HEK293T (cell line): ENCODE results near the gene PDE7B.

ENCODE experiments used
- ARNT ChIP-seq: fragments of 450-650 bp; IDR thresholded peaks from 2 replicates; pipeline ENCODE4 v1.6.1; 2017; ENCODE audit warnings: mild to moderate bottlenecking
- BHLHE40 ChIP-seq: fragments of 450-650 bp; IDR thresholded peaks from 2 replicates; pipeline ENCODE4 v1.6.1; 2016; ENCODE audit warnings: mild to moderate bottlenecking, moderate library complexity, borderline replicate concordance
- FOXK2 ChIP-seq: fragments of 450-650 bp; IDR thresholded peaks from 2 replicates; pipeline ENCODE4 v1.6.1; 2016; ENCODE audit warnings: mild to moderate bottlenecking
- FOXM1 ChIP-seq: fragments of 450-650 bp; IDR thresholded peaks from 2 replicates; pipeline ENCODE4 v1.6.1; 2017; ENCODE audit warnings: mild to moderate bottlenecking, borderline replicate concordance
- HDGF ChIP-seq: fragments of 450-650 bp; IDR thresholded peaks from 2 replicates; pipeline ENCODE4 v1.6.1; 2017; ENCODE audit warnings: antibody characterized with exemption, borderline replicate concordance
- NFRKB ChIP-seq: fragments of 450-650 bp; IDR thresholded peaks from 2 replicates; pipeline ENCODE4 v1.6.1; 2016; ENCODE audit warnings: mild to moderate bottlenecking, moderate library complexity
- SUZ12 ChIP-seq: fragments of 450-650 bp; IDR thresholded peaks from 2 replicates; pipeline ENCODE4 v1.6.1; 2016; ENCODE audit warnings: mild to moderate bottlenecking
- TARDBP ChIP-seq: fragments of 450-650 bp; IDR thresholded peaks from 2 replicates; pipeline ENCODE4 v1.6.1; 2016
- ZNF384 ChIP-seq: fragments of 450-650 bp; IDR thresholded peaks from 2 replicates; pipeline ENCODE4 v1.6.1; 2016
- TF ChIP-seq, protein P1 (sequence below): fragments of 450-650 bp; IDR thresholded peaks from 2 replicates; pipeline ENCODE4 v1.6.1; 2016

DNA sequence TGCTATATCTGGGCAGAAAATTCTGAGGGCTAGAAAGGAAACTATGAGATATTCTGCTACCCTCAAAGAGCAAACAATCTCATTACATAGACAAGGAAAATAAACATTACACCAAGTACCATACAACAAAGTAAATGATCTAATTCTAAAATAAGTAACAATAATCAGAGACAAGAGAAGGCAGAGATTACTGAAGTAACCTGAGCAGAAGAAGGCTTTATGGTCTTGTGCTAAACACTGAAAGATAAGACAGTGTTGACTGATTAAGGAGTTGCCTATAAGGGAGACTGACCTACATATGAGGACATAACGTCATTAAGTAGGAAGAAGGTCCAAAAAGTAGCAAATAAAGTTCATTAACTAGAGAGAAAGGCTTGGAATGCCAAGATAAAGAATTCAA, 264.4 kb downstream of the PDE7B start:
- TF ChIP-seq BHLHE40 = no peak
- TF ChIP-seq SUZ12 = no peak
- TF ChIP-seq FOXM1 = no peak
- no peak for TF ChIP-seq ZNF384
- no peak for TF ChIP-seq NFRKB
- TF ChIP-seq FOXK2 = no peak
- TF ChIP-seq TARDBP = no peak
- TF ChIP-seq ARNT = no peak
- TF ChIP-seq HDGF = no peak
- TF ChIP-seq, protein P1, sequence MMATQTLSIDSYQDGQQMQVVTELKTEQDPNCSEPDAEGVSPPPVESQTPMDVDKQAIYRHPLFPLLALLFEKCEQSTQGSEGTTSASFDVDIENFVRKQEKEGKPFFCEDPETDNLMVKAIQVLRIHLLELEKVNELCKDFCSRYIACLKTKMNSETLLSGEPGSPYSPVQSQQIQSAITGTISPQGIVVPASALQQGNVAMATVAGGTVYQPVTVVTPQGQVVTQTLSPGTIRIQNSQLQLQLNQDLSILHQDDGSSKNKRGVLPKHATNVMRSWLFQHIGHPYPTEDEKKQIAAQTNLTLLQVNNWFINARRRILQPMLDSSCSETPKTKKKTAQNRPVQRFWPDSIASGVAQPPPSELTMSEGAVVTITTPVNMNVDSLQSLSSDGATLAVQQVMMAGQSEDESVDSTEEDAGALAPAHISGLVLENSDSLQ = no peak
